ENCODE results near the gene NDUFB10. TPM values are rescaled to one million over a fixed set of nuclear protein-coding genes. Genes with fewer than 3 reads are reported as not detected.
"Not testable (repeated sequence)": the region's sequence is repeated elsewhere in the genome, so short reads cannot be mapped to it uniquely, and the experiment has no call there.

NDUFB10 gene
- total RNA-seq, 1 donor from 2014 or later = 153 TPM

DNA sequence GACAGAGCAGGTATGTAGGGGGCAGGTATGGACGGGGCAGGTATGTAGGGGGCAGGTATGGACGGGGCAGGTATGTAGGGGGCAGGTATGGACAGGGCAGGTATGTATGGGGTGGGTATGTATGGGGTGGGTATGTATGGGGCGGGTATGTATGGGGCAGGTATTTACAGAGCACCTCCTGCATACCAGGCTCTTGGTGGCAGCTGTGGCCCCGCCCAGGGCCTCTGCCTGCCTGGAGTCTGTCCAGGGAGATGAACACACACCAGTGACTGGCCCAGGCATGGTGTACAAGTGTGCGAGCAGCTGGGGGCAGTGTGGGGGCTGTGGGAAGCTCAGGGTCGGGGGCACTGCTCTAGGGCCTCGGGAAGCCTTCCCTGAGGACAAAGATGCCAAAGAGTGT is 9.3 kb upstream of the NDUFB10 start:
- H3K9ac ChIP-seq (ENCODE audit: low read length) = no peak overlapping the region
- Mint-ChIP-seq H3K4me3 (ENCODE audit: unreplicated experiment) (no peak overlapping the region), H3K27ac (ENCODE audit: unreplicated experiment) (no peak overlapping the region), H3K4me1 (ENCODE audit: low read depth, unreplicated experiment) (no peaks in the 10 kb centered on the region), H3K27me3 (ENCODE audit: low read depth, unreplicated experiment) (peaks cover 4% of the 10 kb centered on the region), H3K9me3 (ENCODE audit: unreplicated experiment) (no peaks in the 10 kb centered on the region), H3K36me3 (ENCODE audit: low read depth, unreplicated experiment) (no peaks in the 10 kb centered on the region)
- no peaks in the 10 kb centered on the region for H3K36me3 ChIP-seq (ENCODE audit: insufficient read depth, low read length)
- no peak overlapping the region for H2AFZ ChIP-seq (ENCODE audit: low read depth, low read length)
- no peaks in the 10 kb centered on the region for H3K79me2 ChIP-seq (ENCODE audit: insufficient read depth, low read length)
- H4K20me1 ChIP-seq (ENCODE audit: insufficient read depth, low read length) = no peaks in the 10 kb centered on the region
- no peak for TF ChIP-seq EZH2 (IDR thresholded peaks at IDR 0.05; ENCODE audit: insufficient read depth, low read length)
- TF ChIP-seq, protein P1, sequence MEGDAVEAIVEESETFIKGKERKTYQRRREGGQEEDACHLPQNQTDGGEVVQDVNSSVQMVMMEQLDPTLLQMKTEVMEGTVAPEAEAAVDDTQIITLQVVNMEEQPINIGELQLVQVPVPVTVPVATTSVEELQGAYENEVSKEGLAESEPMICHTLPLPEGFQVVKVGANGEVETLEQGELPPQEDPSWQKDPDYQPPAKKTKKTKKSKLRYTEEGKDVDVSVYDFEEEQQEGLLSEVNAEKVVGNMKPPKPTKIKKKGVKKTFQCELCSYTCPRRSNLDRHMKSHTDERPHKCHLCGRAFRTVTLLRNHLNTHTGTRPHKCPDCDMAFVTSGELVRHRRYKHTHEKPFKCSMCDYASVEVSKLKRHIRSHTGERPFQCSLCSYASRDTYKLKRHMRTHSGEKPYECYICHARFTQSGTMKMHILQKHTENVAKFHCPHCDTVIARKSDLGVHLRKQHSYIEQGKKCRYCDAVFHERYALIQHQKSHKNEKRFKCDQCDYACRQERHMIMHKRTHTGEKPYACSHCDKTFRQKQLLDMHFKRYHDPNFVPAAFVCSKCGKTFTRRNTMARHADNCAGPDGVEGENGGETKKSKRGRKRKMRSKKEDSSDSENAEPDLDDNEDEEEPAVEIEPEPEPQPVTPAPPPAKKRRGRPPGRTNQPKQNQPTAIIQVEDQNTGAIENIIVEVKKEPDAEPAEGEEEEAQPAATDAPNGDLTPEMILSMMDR (IDR thresholded peaks at IDR 0.05; ENCODE audit: insufficient read depth, low read depth, low read length) = no peak
- FAIRE-seq (no peak), DNase-seq (ENCODE audit: low read depth) (no peak)
- no peak overlapping the region for H3K27ac ChIP-seq (ENCODE audit: low read depth, low read length)
- no peak overlapping the region for H3K4me3 ChIP-seq (ENCODE audit: insufficient read depth, low read depth, low read length)
- no peaks in the 10 kb centered on the region for H3K27me3 ChIP-seq (ENCODE audit: insufficient read depth, low read length)
- no peaks in the 10 kb centered on the region for H3K4me1 ChIP-seq (ENCODE audit: insufficient read depth, low read length)
- no peak overlapping the region for H3K4me2 ChIP-seq (ENCODE audit: low read length)
- no peaks in the 10 kb centered on the region for H3K9me3 ChIP-seq (ENCODE audit: insufficient read depth, low read depth, low read length)

- no peaks in the 10 kb centered on the region for H3K79me2 ChIP-seq (ENCODE audit: insufficient read depth, low read length)
- no peaks in the 10 kb centered on the region for H4K20me1 ChIP-seq (ENCODE audit: insufficient read depth, low read length)
- Mint-ChIP-seq H3K27me3 (ENCODE audit: low read depth, unreplicated experiment) (peaks cover 5% of the 10 kb centered on the region), H3K4me1 (ENCODE audit: low read depth, unreplicated experiment) (no peaks in the 10 kb centered on the region), H3K36me3 (ENCODE audit: low read depth, unreplicated experiment) (no peaks in the 10 kb centered on the region), H3K9me3 (ENCODE audit: unreplicated experiment) (no peaks in the 10 kb centered on the region), H3K27ac (ENCODE audit: unreplicated experiment) (no peak overlapping the region), H3K4me3 (ENCODE audit: unreplicated experiment) (no peak overlapping the region)
- H3K27me3 ChIP-seq (ENCODE audit: insufficient read depth, low read length) = no peaks in the 10 kb centered on the region
- no peak overlapping the region for H3K4me2 ChIP-seq (ENCODE audit: low read length)
- H3K27ac ChIP-seq (ENCODE audit: low read depth, low read length) = no peak overlapping the region
- no peaks in the 10 kb centered on the region for H3K9me3 ChIP-seq (ENCODE audit: insufficient read depth, low read depth, low read length)
- H3K4me1 ChIP-seq (ENCODE audit: insufficient read depth, low read length) = no peaks in the 10 kb centered on the region
- H3K36me3 ChIP-seq (ENCODE audit: insufficient read depth, low read length) = no peaks in the 10 kb centered on the region
- no peak overlapping the region for H3K4me3 ChIP-seq (ENCODE audit: insufficient read depth, low read depth, low read length)
- no peak for TF ChIP-seq EZH2 (IDR thresholded peaks at IDR 0.05; ENCODE audit: insufficient read depth, low read length)
- TF ChIP-seq, protein P1 (IDR thresholded peaks at IDR 0.05; ENCODE audit: insufficient read depth, low read depth, low read length) = no peak
- H2AFZ ChIP-seq (ENCODE audit: low read depth, low read length) = no peak overlapping the region
- no peak for DNase-seq (ENCODE audit: low read depth)
- no peak for FAIRE-seq
- H3K9ac ChIP-seq (ENCODE audit: low read length) = no peak overlapping the region
Observed at GRCh38 chr16:1950559-1950958, 8.8 kb upstream of the NDUFB10 start.

GRCh38 chr16:1953734-1954133 is 5.6 kb upstream of the NDUFB10 start:
- no peak overlapping the region for H3K4me2 ChIP-seq (ENCODE audit: low read length)
- H3K4me3 ChIP-seq (ENCODE audit: insufficient read depth, low read depth, low read length) = no peak overlapping the region
- H3K9me3 ChIP-seq (ENCODE audit: insufficient read depth, low read depth, low read length) = no peaks in the 10 kb centered on the region
- Mint-ChIP-seq H3K9me3 (ENCODE audit: unreplicated experiment) (no peaks in the 10 kb centered on the region), H3K27ac (ENCODE audit: unreplicated experiment) (no peak overlapping the region), H3K27me3 (ENCODE audit: low read depth, unreplicated experiment) (peaks cover 4% of the 10 kb centered on the region), H3K36me3 (ENCODE audit: low read depth, unreplicated experiment) (no peaks in the 10 kb centered on the region), H3K4me1 (ENCODE audit: low read depth, unreplicated experiment) (no peaks in the 10 kb centered on the region), H3K4me3 (ENCODE audit: unreplicated experiment) (no peak overlapping the region)
- no peaks in the 10 kb centered on the region for H3K79me2 ChIP-seq (ENCODE audit: insufficient read depth, low read length)
- H4K20me1 ChIP-seq (ENCODE audit: insufficient read depth, low read length) = no peaks in the 10 kb centered on the region
- FAIRE-seq (no peak), DNase-seq (ENCODE audit: low read depth) (no peak)
- no peaks in the 10 kb centered on the region for H3K36me3 ChIP-seq (ENCODE audit: insufficient read depth, low read length)
- H3K4me1 ChIP-seq (ENCODE audit: insufficient read depth, low read length) = no peaks in the 10 kb centered on the region
- no peak overlapping the region for H2AFZ ChIP-seq (ENCODE audit: low read depth, low read length)
- no peak overlapping the region for H3K27ac ChIP-seq (ENCODE audit: low read depth, low read length)
- TF ChIP-seq, protein P1 (IDR thresholded peaks at IDR 0.05; ENCODE audit: insufficient read depth, low read depth, low read length) = no peak
- no peak for TF ChIP-seq EZH2 (IDR thresholded peaks at IDR 0.05; ENCODE audit: insufficient read depth, low read length)
- H3K9ac ChIP-seq (ENCODE audit: low read length) = no peak overlapping the region
- H3K27me3 ChIP-seq (ENCODE audit: insufficient read depth, low read length) = no peaks in the 10 kb centered on the region

GRCh38 chr16:1957434-1958142 is 1.8 kb upstream of the NDUFB10 start:
- not testable (repeated sequence) for DNase-seq (ENCODE audit: low read depth); H3K27me3 Mint-ChIP-seq (ENCODE audit: low read depth, unreplicated experiment); H3K4me3 Mint-ChIP-seq (ENCODE audit: unreplicated experiment)

More at GRCh38 chr16:1957434-1958142, 1.8 kb upstream of the NDUFB10 start:
- H3K36me3 Mint-ChIP-seq (ENCODE audit: low read depth, unreplicated experiment); FAIRE-seq; H3K9ac ChIP-seq (ENCODE audit: low read length); H3K4me1 Mint-ChIP-seq (ENCODE audit: low read depth, unreplicated experiment); H3K36me3 ChIP-seq (ENCODE audit: insufficient read depth, low read length); H2AFZ ChIP-seq (ENCODE audit: low read depth, low read length); H3K9me3 ChIP-seq (ENCODE audit: insufficient read depth, low read depth, low read length); H3K4me2 ChIP-seq (ENCODE audit: low read length); H3K27me3 ChIP-seq (ENCODE audit: insufficient read depth, low read length); H3K27ac Mint-ChIP-seq (ENCODE audit: unreplicated experiment); H3K27ac ChIP-seq (ENCODE audit: low read depth, low read length); H3K4me3 ChIP-seq (ENCODE audit: insufficient read depth, low read depth, low read length); H3K9me3 Mint-ChIP-seq (ENCODE audit: unreplicated experiment): not testable (repeated sequence)
- Histone ChIP-seq H3K4me1 (ENCODE audit: insufficient read depth, low read length) (peaks cover 16% of the 10 kb centered on the region), H4K20me1 (ENCODE audit: insufficient read depth, low read length) (peaks cover 24% of the 10 kb centered on the region), H3K79me2 (ENCODE audit: insufficient read depth, low read length) (peaks cover 32% of the 10 kb centered on the region)
